GM18861 (cell line): ENCODE measurements around the gene SFR1.

Source experiments
- ATAC-seq: cut with Tn5 transposase; IDR thresholded peaks from one replicate; pipeline ENCODE4 v1.9.1; 2021; ENCODE audit not compliant: unreplicated experiment

Gene SFR1

GRCh38 chr10:104121485-104122224 lies at the start of gene SFR1:
TSS of gene SFR1 (plus strand) at chr10:104122171. CDS start at chr10:104122184, 13 bp downstream.
- peak; percentile 84 for ATAC-seq

- no peak for ATAC-seq
Measured at GRCh38 chr10:104072786-104073185, 49.2 kb upstream of the SFR1 start.

- ATAC-seq, result no peak
Measured at GRCh38 chr10:104074505-104074904, 47.5 kb upstream of the SFR1 start.

GRCh38 chr10:104076743-104077160 lies 45.2 kb upstream of the SFR1 start:
- no peak for ATAC-seq

GRCh38 chr10:104077247-104077646 lies 44.7 kb upstream of the SFR1 start:
- no peak for ATAC-seq

- ATAC-seq, result no peak
Measured at GRCh38 chr10:104077663-104078151, 44.3 kb upstream of the SFR1 start.

GRCh38 chr10:104080762-104081161 lies 41.2 kb upstream of the SFR1 start:
- no peak for ATAC-seq

GRCh38 chr10:104081998-104082397 lies 40.0 kb upstream of the SFR1 start:
- no peak for ATAC-seq

GRCh38 chr10:104084482-104085142 lies 37.4 kb upstream of the SFR1 start:
- no peak for ATAC-seq

GRCh38 chr10:104085801-104086400 lies 36.1 kb upstream of the SFR1 start, which contains the start of gene COL17A1:
TSS of gene COL17A1 (minus strand) at chr10:104085880. CDS start at chr10:104080673, 5,207 bp downstream.
- no peak for ATAC-seq

- ATAC-seq, result no peak
Measured at GRCh38 chr10:104088239-104088638, 33.7 kb upstream of the SFR1 start.

- no peak for ATAC-seq
Measured at GRCh38 chr10:104089621-104090020, 32.4 kb upstream of the SFR1 start.

- ATAC-seq, result no peak
Measured at GRCh38 chr10:104090611-104091010, 31.4 kb upstream of the SFR1 start.

- ATAC-seq, result no peak
Measured at GRCh38 chr10:104092749-104093148, 29.2 kb upstream of the SFR1 start.

GRCh38 chr10:104096692-104097091 lies 25.3 kb upstream of the SFR1 start:
- ATAC-seq, result no peak

GRCh38 chr10:104098358-104098925 lies 23.5 kb upstream of the SFR1 start:
- ATAC-seq, result no peak

GRCh38 chr10:104099269-104099668 lies 22.7 kb upstream of the SFR1 start:
- no peak for ATAC-seq

- ATAC-seq, result no peak
Measured at GRCh38 chr10:104099941-104100340, 22.0 kb upstream of the SFR1 start.

- no peak for ATAC-seq
Measured at GRCh38 chr10:104100795-104101194, 21.2 kb upstream of the SFR1 start.

GRCh38 chr10:104101902-104102301 lies 20.1 kb upstream of the SFR1 start:
- no peak for ATAC-seq

- no peak for ATAC-seq
Measured at GRCh38 chr10:104103956-104104355, 18.0 kb upstream of the SFR1 start.
